Mucosa of stomach (tissue), 1 donor: ENCODE measurements around the gene DDB1.

Experiments used
- H3K27me3 ChIP-seq: one replicate; pipeline ENCODE4 v1.7.0; 2013; ENCODE audit warnings: mild to moderate bottlenecking, low read length; ENCODE audit not compliant: control insufficient read depth, insufficient read depth
- H3K36me3 ChIP-seq: one replicate; pipeline ENCODE4 v1.7.0; 2013; ENCODE audit warnings: low read length; ENCODE audit not compliant: control insufficient read depth, insufficient read depth
- H3K4me1 ChIP-seq: one replicate; pipeline ENCODE4 v1.7.0; 2013; ENCODE audit warnings: mild to moderate bottlenecking, low read length; ENCODE audit not compliant: control insufficient read depth, insufficient read depth
- H3K4me3 ChIP-seq: one replicate; pipeline ENCODE4 v1.7.0; 2013; ENCODE audit warnings: low read length
- H3K9ac ChIP-seq: one replicate; pipeline ENCODE4 v1.7.0; 2013; ENCODE audit warnings: mild to moderate bottlenecking, low read length, moderate library complexity
- H3K9me3 ChIP-seq: one replicate; pipeline ENCODE4 v1.7.0; 2013; ENCODE audit warnings: mild to moderate bottlenecking, low read length, moderate library complexity; ENCODE audit not compliant: control insufficient read depth
- donor health status: Pancreatic carcinoma.

Gene DDB1

GRCh38 chr11:61298663-61299244, 34.2 kb downstream of the DDB1 start:
- H3K9ac ChIP-seq: no peak overlapping the region
- H3K4me3 ChIP-seq: no peak overlapping the region
- no peaks in the 10 kb centered on the region for H3K9me3 ChIP-seq
- H3K36me3 ChIP-seq: peaks cover 26% of the 10 kb centered on the region
- peaks cover 16% of the 10 kb centered on the region for H3K4me1 ChIP-seq
- H3K27me3 ChIP-seq: peaks cover 18% of the 10 kb centered on the region

DNA sequence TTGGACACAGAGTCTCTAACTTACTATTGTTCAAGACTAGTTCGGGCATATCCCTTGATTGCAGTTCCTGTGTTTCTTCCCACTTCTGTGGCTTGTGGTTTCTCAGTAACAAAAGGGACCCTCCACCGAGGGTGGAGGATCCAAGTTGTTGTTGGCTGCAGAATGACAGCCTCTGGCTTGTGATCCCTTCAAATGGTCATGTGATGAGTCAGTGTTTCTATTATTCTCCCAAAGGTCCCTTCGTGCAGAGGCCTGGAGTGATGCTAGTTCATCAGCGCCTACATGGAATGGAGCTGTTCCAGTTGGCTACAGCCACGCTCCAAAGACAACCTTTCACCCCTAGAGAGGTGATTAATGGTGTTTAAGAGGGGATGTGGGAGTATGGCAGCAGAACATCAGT, 35.2 kb downstream of the DDB1 start:
- no peaks in the 10 kb centered on the region for H3K9me3 ChIP-seq
- H3K4me1 ChIP-seq: peaks cover 17% of the 10 kb centered on the region
- H3K27me3 ChIP-seq: peaks cover 23% of the 10 kb centered on the region
- no peak overlapping the region for H3K9ac ChIP-seq
- H3K4me3 ChIP-seq: no peak overlapping the region
- peaks cover 24% of the 10 kb centered on the region for H3K36me3 ChIP-seq

DNA sequence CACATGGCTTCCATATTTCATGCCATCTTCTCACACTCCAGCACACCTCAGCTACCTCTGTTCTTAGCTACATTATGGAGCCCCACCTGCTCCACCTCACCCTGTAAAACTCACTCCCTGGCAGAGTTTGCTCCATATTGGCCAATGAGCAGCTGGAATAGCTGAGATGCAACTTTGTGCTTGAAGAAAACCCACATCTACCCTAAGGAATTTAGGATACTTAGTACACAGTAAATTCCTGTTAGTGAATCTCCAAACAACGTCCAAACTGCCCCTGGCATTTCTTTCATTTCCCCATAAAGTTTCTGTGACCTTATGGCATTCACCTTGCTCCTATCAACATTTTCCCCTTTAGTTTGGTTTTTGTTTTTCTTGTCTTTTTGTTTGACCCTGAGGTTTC, 35.6 kb downstream of the DDB1 start:
- H3K4me3 ChIP-seq: no peak overlapping the region
- H3K36me3 ChIP-seq: peaks cover 20% of the 10 kb centered on the region
- peaks cover 17% of the 10 kb centered on the region for H3K4me1 ChIP-seq
- peaks cover 23% of the 10 kb centered on the region for H3K27me3 ChIP-seq
- H3K9me3 ChIP-seq: no peaks in the 10 kb centered on the region
- H3K9ac ChIP-seq: no peak overlapping the region

- Histone ChIP-seq H3K9me3 (no peaks in the 10 kb centered on the region), H3K9ac (peak overlapping the region; percentile 63)
Observed at GRCh38 chr11:61295596-61295926, 37.3 kb downstream of the DDB1 start.

GRCh38 chr11:61294717-61295595, 37.9 kb downstream of the DDB1 start, which contains the start of gene VWCE:
Gene VWCE, minus strand, starts transcription at chr11:61295316. Its CDS starts 279 bp downstream, at chr11:61295037.
- H3K4me3 ChIP-seq: peak within 1 kb of the TSS; percentile 50
- H3K9ac ChIP-seq: peak within 1 kb of the TSS; percentile 63
- H3K4me1 ChIP-seq: peaks cover 17% of the 10 kb centered on the region
- H3K36me3 ChIP-seq: peaks cover 5% of the 10 kb centered on the region
- peaks cover 28% of the 10 kb centered on the region for H3K27me3 ChIP-seq
- H3K9me3 ChIP-seq: no peaks in the 10 kb centered on the region

More at GRCh38 chr11:61295596-61295926, 37.3 kb downstream of the DDB1 start:
- Histone ChIP-seq H3K4me3 (no peak overlapping the region), H3K4me1 (peaks cover 17% of the 10 kb centered on the region), H3K27me3 (peaks cover 28% of the 10 kb centered on the region), H3K36me3 (peaks cover 11% of the 10 kb centered on the region)

DNA sequence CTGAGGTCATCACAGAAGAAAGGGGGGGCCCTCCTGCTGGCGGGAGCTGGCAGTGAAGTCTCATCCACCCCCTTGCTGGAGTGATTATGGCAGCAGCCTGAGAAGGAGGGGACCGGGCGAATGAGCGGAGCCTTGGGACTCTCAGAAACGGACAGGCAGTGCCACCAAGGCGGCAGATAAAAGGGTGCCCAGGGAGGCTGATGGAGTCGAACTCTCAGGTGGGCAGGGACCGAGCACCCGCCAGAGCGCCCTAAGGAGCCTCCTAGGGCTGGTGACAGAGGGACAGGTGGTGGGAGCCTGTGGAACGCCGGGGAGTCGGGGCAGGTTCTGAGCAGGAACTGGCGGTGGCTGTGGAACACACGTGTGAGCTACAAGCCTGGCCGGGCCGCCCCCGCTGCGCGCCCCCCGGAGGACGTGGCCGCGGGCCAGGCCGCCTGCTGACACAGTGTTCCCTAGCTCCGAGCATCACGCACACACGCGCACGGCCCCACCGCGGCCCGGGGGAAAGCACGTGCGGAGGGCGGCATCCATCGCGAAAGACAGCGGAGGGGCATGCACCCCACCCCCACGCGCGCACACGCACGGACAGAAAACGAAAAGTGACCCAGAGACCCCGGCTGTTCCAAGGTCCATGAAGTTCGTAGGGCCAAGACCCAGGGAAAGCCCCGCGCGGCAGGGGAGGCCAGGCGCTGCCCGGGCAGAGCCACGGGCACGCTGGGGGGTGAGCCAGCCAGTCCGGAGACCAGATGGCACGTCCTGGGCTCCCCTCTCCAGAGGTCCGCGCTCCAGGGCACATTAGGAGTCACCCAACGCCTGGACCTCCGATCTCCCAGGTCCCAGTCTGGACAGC, 38.8 kb downstream of the DDB1 start:
- Histone ChIP-seq H3K36me3 (no peaks in the 10 kb centered on the region), H3K9me3 (no peaks in the 10 kb centered on the region), H3K4me1 (peaks cover 17% of the 10 kb centered on the region), H3K4me3 (peak overlapping the region; percentile 50), H3K27me3 (peaks cover 28% of the 10 kb centered on the region), H3K9ac (peak overlapping the region; percentile 63)

- Histone ChIP-seq H3K36me3 (no peaks in the 10 kb centered on the region), H3K27me3 (peaks cover 28% of the 10 kb centered on the region), H3K4me3 (no peak overlapping the region), H3K4me1 (peaks cover 17% of the 10 kb centered on the region), H3K9ac (no peak overlapping the region), H3K9me3 (no peaks in the 10 kb centered on the region)
Observed at GRCh38 chr11:61292356-61292755, 40.5 kb downstream of the DDB1 start.

DNA sequence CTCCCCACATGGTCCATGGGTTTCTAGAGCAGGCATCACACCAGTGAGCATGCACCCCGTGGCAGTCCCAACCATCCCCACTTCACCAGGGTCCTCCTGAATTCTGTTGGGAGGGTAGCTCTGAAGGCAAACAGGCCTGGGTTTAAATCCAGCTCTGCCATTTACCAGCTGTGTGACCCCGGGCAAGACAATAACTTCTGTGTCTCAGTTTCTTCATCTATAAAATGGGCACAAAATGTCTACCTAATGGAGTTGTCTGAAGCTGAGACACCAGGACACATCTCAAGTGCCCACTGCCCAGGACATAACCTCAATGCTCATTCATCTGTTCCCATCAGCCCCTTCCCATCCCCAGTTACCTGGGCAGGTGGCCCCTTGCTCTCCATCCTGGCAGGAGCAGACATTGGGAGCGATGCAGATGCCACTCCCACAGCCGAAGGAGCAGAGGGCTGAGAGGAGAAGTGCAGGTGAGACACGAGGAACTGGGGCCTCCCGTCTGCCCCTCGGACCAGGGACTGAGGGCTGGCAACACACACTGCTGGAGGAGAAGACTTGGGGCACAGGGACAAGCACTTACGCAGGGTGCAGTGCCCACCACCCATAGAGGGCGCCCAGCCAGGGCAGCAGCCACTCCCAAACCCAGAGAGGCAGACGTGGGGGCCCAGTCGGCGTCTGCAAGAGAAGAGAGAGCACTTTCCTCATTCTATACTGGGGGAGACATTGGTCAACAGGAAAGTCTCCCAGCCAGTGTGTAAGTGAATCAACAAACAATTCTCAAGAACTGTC, 41.8 kb downstream of the DDB1 start:
- Histone ChIP-seq H3K27me3 (peaks cover 28% of the 10 kb centered on the region), H3K4me3 (no peak overlapping the region), H3K9ac (no peak overlapping the region), H3K4me1 (peaks cover 17% of the 10 kb centered on the region), H3K36me3 (no peaks in the 10 kb centered on the region), H3K9me3 (no peaks in the 10 kb centered on the region)

DNA sequence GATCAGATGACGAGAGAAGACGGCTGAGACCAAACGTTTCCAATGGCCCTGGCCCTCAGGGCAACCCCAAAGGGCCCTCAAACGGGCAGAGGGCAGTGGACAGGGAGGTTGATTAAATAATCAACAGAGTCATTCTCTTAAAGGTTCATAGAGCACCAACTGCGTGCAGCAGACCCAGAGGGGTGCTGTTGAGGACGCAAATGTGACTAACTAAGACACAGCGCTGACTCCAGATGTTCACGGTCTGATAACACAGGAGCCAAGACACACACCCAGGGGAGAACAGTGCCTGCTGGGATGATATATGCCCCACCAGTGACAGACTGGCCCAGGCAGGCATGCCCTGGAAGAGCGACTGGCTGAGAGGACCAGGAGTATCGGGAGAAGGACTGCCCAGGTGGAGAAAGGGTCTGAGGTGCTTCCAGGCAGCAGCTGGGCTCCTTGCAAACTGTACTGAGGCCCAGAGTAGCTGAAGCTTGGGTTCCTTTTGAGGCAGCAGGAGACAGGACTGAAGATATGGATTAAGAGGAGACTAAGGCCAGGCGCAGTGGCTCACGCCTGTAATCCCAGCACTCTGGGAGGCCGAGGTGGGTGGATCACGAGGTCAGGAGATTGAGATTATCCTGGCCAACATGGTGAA, 45.4 kb downstream of the DDB1 start:
- H3K9me3 ChIP-seq: no peaks in the 10 kb centered on the region
- no peak overlapping the region for H3K4me3 ChIP-seq
- no peaks in the 10 kb centered on the region for H3K36me3 ChIP-seq
- peaks cover 5% of the 10 kb centered on the region for H3K27me3 ChIP-seq
- H3K4me1 ChIP-seq: no peaks in the 10 kb centered on the region
- no peak overlapping the region for H3K9ac ChIP-seq

DNA sequence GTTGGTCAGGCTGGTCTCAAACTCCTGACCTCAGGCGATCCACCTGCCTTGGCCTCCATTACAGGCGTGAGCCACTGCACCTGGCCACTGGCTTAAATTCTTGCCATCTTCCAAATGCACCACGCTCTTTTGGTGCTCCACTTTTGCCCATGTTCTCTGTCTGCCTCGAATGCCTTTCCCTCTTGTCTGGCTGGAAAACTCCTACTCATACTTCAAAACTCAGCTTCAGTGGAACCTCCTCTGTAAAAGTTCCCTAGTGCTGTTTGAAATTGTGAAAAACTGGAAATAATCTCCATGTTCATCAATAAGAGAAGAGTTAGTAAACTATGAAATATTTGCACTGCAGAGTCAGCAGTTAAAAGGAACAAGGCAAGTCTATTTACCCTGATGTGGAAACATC, 49.3 kb downstream of the DDB1 start:
- H3K36me3 ChIP-seq: no peaks in the 10 kb centered on the region
- H3K9me3 ChIP-seq: no peaks in the 10 kb centered on the region
- H3K4me1 ChIP-seq: peaks cover 10% of the 10 kb centered on the region
- peaks cover 5% of the 10 kb centered on the region for H3K27me3 ChIP-seq
- no peak overlapping the region for H3K4me3 ChIP-seq
- H3K9ac ChIP-seq: no peak overlapping the region

DNA sequence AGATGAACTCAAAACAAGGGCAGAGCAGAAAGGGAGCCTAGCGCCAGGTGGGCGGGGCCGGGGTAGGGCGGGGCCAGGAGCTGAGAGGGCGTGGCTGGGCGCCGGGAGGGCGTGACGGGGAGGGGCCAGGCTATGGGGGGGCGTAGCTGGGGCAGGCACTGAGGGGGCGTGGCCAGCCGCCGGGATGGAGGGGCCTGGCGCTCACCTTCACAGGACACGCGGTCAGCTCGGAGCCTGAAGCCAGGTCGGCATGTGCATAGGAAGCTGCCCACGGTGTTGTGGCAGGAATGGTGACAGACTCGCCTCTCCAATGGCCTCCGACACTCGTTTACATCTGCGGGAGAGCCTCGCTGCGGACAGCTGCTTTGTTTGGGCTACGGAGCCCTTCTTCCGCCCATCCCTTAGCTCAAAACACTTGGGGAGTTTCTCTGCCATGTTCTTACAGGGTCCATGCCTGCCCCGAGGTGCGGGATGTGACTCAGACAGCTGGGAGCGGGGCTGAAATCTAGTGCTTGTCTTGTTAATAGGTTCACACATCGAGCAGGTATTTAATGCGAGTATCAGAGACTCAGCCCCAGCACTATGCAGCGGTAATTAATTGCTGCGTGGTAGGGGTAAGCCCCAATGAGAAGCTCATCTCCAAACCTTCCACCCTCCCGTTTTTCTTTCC, 51.2 kb downstream of the DDB1 start:
- Histone ChIP-seq H3K27me3 (peaks cover 5% of the 10 kb centered on the region), H3K4me1 (peaks cover 10% of the 10 kb centered on the region), H3K36me3 (no peaks in the 10 kb centered on the region), H3K9ac (no peak overlapping the region), H3K9me3 (no peaks in the 10 kb centered on the region), H3K4me3 (no peak overlapping the region)
